Left renal cortex interstitium (tissue), 4 donors: ENCODE data around the gene CENPV. TPM values are rescaled to one million over a fixed set of nuclear protein-coding genes. Genes with fewer than 3 reads are reported as not detected.
"Not testable (repeated sequence)": the region's sequence is repeated elsewhere in the genome, so short reads cannot be mapped to it uniquely, and the experiment has no call there.

ENCODE experiments used
- DNase-seq, 4 donors: peaks; one replicate each; pipeline ENCODE4 v3.0.0-alpha.2; 2013; ENCODE audit warnings: low read depth in 4 of 4, low spot score in 2 of 4, missing footprints in 1 of 4
- polyA plus RNA-seq, 4 donors: library from polyadenylated mRNA; unstranded; fragments of 120-200 nt; gene quantifications; one replicate each; pipeline ENCODE4 v1.2.1, GENCODE V29; 2013; ENCODE audit not compliant: insufficient read length in 4 of 4

The CENPV gene
- 10 to 100 TPM; 62.4 to 95.7 (median 76.5) TPM for polyA plus RNA-seq

- DNase-seq = peak in 1 of 4 donors; percentile 16
Observed at GRCh38 chr17:16353317-16354174, at the start of gene CENPV. Gene CENPV (minus strand): TSS chr17:16353469. CDS start chr17:16353436, 33 bp downstream.

GRCh38 chr17:16398270-16399267, 45.3 kb upstream of the CENPV start:
- no peak for DNase-seq

GRCh38 chr17:16396693-16397092, 43.4 kb upstream of the CENPV start:
- DNase-seq = not testable (repeated sequence)

GRCh38 chr17:16395887-16396286, 42.6 kb upstream of the CENPV start:
- not testable (repeated sequence) for DNase-seq

GRCh38 chr17:16392491-16392890, 39.2 kb upstream of the CENPV start:
- DNase-seq = not testable (repeated sequence)

- DNase-seq = no peak
Observed at GRCh38 chr17:16391451-16391850, 38.2 kb upstream of the CENPV start.

- not testable (repeated sequence) for DNase-seq
Observed at GRCh38 chr17:16386126-16386507, 32.8 kb upstream of the CENPV start.

- no peak for DNase-seq
Observed at GRCh38 chr17:16384557-16384956, 31.3 kb upstream of the CENPV start.

GRCh38 chr17:16383772-16384287, 30.6 kb upstream of the CENPV start:
- no peak for DNase-seq

- no peak for DNase-seq
Observed at GRCh38 chr17:16383216-16383615, 29.9 kb upstream of the CENPV start.

GRCh38 chr17:16381496-16381820, 28.2 kb upstream of the CENPV start:
- no peak for DNase-seq

GRCh38 chr17:16380640-16381495, 27.6 kb upstream of the CENPV start, which contains the start of gene UBB:
Gene UBB (plus strand): TSS chr17:16381091. CDS start chr17:16381908, 817 bp downstream.
- DNase-seq = peak; percentile 93 to 98 (median 94)

GRCh38 chr17:16379654-16380053, 26.4 kb upstream of the CENPV start:
- no peak for DNase-seq

GRCh38 chr17:16378636-16379282, 25.5 kb upstream of the CENPV start:
- no peak for DNase-seq

GRCh38 chr17:16377941-16378341, 24.7 kb upstream of the CENPV start:
- DNase-seq = no peak

- DNase-seq = no peak
Observed at GRCh38 chr17:16374146-16374938, 21.1 kb upstream of the CENPV start.

- DNase-seq = no peak
Observed at GRCh38 chr17:16371742-16372141, 18.5 kb upstream of the CENPV start.

- DNase-seq = no peak
Observed at GRCh38 chr17:16364625-16365024, 11.4 kb upstream of the CENPV start.
